Stimulated activated CD8-positive, alpha-beta memory T cell treated with anti-CD3 and anti-CD28 coated beads, Interleukin-12 subunit alpha, Interleukin-12 subunit beta, amount 100 ng/mL, for 24 hours (primary cell): ENCODE results near the gene TIPARP.

Source experiments
- DNase-seq: peaks from one replicate; pipeline ENCODE4 v3.0.0-alpha.2; 2020; ENCODE audit errors: extremely low read depth

Gene TIPARP

GRCh38 chr3:156741935-156742334, 67.5 kb downstream of the TIPARP start:
- DNase-seq: no peak

GRCh38 chr3:156742401-156742800, 68.0 kb downstream of the TIPARP start:
- no peak for DNase-seq

GRCh38 chr3:156743859-156744258, 69.5 kb downstream of the TIPARP start:
- no peak for DNase-seq

- DNase-seq: no peak
Measured at GRCh38 chr3:156744631-156745030, 70.2 kb downstream of the TIPARP start.

- no peak for DNase-seq
Measured at GRCh38 chr3:156745766-156746165, 71.4 kb downstream of the TIPARP start.

- DNase-seq: no peak
Measured at GRCh38 chr3:156747046-156747445, 72.7 kb downstream of the TIPARP start.

GRCh38 chr3:156749244-156749643, 74.9 kb downstream of the TIPARP start:
- DNase-seq: no peak

GRCh38 chr3:156750191-156750873, 75.9 kb downstream of the TIPARP start:
- DNase-seq: no peak

- no peak for DNase-seq
Measured at GRCh38 chr3:156750874-156751245, 76.5 kb downstream of the TIPARP start.

GRCh38 chr3:156751461-156752025, 77.2 kb downstream of the TIPARP start:
- no peak for DNase-seq
